Subcutaneous adipose tissue (tissue), 4 donors: ENCODE measurements around the gene PDCD2L. TPM values are rescaled to one million over a fixed set of nuclear protein-coding genes. Genes with fewer than 3 reads are reported as not detected.

Experiments used
- CTCF ChIP-seq: fragments of 450-650 bp; IDR thresholded peaks from one replicate; pipeline ENCODE4 v1.5.1; 2016; ENCODE audit warnings: low read depth, mild to moderate bottlenecking, control low read depth, antibody characterized with exemption, moderate library complexity
- total RNA-seq, 4 donors: library from RNA; depleted of rRNA; stranded (reverse); fragments of >200 nt; gene quantifications; one replicate each; pipeline ENCODE4 v1.1.0, GENCODE V29; 2016

PDCD2L gene
- 10 to 100 TPM in 2 of 4 donors, 1 to 10 TPM in 2; 7.9 to 13.6 (median 10.4) TPM for total RNA-seq

GRCh38 chr19:34404109-34404909 is at the start of gene PDCD2L:
TSS of gene PDCD2L (plus strand) at chr19:34404399. CDS start at chr19:34404431, 32 bp downstream.
- no peak for TF ChIP-seq CTCF

- TF ChIP-seq CTCF = no peak
These were observed 49.0 kb upstream of the PDCD2L start for GRCh38 chr19:34355201-34355600.

GRCh38 chr19:34356875-34357274 is 47.3 kb upstream of the PDCD2L start:
- no peak for TF ChIP-seq CTCF

GRCh38 chr19:34357431-34357830 is 46.8 kb upstream of the PDCD2L start:
- no peak for TF ChIP-seq CTCF

- no peak for TF ChIP-seq CTCF
These were observed 44.9 kb upstream of the PDCD2L start for GRCh38 chr19:34359140-34359953.

- no peak for TF ChIP-seq CTCF
These were observed 44.3 kb upstream of the PDCD2L start for GRCh38 chr19:34359954-34360315.

- no peak for TF ChIP-seq CTCF
These were observed 43.8 kb upstream of the PDCD2L start for GRCh38 chr19:34360354-34360909.
